Stimulated activated CD8-positive, alpha-beta memory T cell treated with anti-CD3 and anti-CD28 coated beads, Interleukin-7, amount 100 ng/mL, for 48 hours (primary cell): Measurements from ENCODE around the gene KCP.

Experiments used
- DNase-seq, 2 donors: peaks; one replicate each; pipeline ENCODE4 v3.0.0-alpha.2; 2020; ENCODE audit warnings: low read depth in 1 of 2; ENCODE audit errors: extremely low read depth in 1 of 2

KCP gene

DNA sequence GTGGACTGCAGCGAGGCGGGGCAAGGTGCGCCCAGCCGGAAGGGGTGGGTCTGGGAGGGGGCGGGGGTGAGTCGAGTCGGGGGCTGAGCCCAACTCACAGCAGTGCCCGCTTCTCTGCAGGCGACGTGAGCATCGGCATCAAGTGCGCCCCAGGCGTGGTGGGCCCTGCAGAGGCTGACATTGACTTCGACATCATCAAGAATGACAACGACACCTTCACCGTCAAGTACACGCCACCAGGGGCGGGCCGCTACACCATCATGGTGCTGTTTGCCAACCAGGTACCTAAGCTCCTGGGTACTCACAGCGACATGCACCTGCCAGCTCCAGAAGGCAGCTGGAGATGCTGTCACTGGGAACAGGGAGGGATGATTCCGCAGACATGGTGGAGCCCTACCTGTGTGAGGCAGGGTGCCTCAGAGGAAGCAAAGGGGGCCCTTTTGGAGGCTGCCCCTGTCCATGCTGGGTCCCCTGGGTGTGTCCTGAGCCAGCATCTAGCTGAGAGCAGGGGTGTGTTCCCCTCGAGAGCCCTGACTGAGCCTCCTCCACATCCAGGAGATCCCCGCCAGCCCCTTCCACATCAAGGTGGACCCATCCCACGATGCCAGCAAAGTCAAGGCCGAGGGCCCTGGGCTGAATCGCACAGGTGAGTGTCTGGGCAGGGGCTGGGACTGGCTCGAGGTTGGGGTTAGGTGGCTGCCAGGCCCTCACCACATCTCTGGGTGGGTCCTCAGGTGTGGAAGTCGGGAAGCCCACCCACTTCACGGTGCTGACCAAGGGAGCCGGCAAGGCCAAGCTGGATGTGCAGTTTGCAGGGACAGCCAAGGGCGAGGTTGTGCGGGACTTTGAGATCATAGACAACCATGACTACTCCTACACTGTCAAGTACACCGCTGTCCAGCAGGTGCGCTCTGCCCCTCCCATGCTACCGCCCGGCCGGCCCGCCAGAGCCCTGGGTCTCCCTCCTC lies 67.6 kb downstream of the KCP start:
- no peak for DNase-seq

DNA sequence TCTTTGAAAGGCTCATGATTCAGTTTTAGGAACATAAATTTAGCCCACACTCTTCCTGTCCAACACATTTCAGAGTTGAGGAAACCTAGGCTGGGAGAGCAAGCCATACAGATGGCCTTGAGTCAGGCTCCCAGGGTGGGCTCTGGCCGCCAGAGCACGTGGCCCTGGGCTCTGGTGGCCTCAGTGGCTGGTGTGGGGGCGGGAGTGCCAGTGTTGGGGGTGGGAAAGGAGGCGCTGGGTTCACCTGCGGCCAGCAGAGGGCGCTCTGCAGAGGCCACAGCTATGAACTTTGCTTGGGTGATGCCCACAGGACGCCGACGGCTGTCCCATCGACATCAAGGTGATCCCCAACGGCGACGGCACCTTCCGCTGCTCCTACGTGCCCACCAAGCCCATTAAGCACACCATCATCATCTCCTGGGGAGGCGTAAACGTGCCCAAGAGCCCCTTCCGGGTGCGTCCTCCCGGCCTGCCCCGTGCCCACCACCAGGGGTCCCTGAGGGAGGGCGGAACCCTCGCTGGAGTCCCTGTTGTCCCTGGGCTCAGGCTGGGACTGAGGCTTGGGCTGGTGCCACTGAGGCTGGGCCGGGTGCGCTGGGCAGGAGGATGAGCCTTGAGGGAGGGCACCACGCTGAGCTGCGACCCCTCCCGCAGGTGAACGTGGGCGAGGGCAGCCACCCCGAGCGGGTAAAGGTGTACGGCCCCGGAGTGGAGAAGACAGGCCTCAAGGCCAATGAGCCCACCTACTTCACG lies 68.4 kb downstream of the KCP start:
- peak; percentile 31 for DNase-seq

DNA sequence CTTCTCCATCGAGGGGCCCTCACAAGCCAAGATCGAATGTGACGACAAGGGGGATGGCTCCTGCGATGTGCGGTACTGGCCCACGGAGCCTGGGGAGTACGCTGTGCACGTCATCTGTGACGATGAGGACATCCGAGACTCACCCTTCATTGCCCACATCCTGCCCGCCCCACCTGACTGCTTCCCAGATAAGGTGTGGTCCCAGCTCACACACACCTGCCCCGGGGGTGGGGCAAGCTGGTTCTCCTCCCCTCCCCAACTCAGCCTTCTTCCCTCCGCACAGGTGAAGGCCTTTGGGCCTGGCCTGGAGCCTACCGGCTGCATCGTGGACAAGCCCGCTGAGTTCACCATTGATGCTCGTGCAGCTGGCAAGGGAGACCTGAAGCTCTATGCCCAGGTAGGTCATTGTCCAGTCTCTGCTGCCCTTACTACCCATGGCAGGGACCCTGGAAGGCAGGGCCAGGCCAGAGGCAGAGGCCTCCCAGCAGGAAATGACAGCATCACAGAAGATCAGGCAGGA lies 69.3 kb downstream of the KCP start:
- DNase-seq = no peak

DNA sequence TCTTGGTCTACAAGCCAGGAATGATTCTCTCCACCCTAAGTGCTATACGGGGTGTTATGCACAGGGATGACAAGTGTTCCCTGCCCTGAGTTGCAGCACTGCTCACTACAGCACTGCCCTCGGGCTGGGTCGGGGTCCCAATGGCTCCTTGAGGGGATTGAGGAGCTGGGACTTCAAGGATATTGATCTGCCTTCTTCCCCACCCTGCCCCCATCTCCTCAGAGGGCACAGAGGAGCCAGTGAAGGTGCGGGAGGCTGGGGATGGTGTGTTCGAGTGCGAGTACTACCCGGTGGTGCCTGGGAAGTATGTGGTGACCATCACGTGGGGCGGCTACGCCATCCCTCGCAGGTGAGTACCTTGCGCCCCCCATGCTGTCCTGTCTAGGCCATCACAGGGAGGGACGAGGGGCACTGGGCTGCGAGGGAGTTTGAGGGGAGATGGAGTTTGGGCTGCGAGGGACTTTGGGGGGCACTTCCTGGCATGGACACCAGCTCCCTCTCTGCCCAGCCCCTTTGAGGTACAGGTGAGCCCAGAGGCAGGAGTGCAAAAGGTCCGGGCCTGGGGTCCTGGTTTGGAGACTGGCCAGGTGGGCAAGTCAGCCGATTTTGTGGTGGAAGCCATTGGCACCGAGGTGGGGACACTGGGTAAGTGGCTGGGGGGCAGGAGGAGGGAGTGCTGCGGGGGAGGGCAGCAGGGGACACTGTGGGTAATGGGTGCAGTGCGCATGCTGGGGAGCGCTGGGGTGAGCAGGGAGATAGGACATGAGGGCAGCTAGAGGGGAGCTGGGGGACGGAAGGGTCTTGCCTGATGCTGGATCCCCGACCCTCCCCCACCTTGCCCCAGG lies 70.0 kb downstream of the KCP start:
- no peak for DNase-seq

DNA sequence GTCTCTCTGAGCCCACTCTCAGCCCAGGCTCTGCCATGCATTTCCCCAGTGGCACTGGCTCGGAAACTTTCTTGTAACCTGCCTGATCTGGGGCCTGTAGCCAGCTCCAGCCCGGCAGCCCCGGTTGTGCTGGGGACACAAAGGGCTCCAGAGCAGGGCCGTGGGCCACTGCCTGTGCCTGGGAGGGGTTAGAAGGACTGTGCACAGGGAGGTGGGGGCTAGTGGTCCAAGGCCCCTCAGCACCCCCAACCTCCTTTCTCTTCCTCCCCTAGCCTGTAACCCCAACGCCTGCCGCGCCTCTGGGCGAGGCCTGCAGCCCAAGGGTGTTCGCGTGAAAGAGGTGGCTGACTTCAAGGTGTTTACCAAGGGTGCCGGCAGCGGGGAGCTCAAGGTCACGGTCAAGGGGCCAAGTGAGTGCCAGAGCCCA lies 70.7 kb downstream of the KCP start:
- DNase-seq = no peak

DNA sequence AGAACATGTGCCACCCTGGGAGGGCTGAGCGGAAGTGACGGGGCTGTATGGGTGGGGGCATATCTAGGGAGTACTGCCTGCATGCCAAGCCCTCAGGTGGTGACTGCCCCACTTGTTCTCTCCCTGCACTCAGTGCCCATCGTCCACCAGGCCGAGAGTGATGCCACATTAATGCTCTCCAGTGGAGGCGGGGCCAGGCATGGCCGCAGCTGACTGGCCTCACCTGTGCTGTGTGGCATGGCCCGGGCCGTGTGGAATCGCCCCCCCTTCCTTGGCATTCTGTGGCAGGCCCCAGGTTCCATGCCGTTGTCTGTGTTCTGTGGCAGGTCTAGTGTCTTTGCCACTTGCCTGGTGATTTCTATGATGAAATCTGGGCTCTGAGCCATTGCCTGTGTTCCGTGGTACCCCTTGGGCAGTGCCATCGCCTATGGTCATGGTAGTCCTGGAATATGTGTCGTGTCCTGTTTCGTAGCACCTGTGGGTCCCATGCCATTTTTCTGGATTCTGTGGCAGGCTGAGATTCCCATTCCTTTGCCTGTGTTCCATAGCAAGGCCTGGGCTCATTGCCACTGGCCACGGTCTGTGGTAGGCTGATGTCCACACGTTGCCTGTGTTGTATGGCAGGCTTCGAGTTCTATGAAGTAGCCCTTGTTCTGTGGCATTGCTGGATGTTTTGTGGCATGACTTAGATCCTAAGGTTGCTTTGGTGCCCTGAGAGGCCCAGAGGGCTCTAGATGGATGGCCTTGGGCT lies 71.4 kb downstream of the KCP start:
- DNase-seq = no peak

DNA sequence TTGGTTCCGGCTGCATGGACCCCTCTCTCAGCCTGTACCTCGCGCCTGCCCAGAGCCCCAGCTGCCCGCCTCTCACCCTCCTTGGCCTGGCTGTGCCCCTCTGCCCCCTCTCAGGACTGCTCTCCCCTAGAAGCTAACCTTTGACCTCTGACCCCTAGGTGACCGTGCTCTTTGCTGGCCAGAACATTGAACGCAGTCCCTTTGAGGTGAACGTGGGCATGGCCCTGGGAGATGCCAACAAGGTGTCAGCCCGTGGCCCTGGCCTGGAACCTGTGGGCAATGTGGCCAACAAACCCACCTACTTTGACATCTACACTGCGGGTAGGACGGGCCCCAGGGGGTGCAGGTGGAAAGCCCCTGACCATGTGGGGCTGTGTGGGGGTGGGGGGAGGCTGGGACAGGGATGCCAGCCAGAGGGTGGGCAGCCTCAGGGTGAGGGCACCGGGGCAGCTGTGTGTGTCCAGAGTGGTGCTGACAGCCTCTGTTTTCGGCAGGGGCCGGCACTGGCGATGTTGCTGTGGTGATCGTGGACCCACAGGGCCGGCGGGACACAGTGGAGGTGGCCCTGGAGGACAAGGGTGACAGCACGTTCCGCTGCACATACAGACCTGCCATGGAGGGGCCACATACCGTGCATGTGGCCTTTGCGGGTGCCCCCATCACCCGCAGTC lies 72.3 kb downstream of the KCP start:
- DNase-seq = no peak

DNA sequence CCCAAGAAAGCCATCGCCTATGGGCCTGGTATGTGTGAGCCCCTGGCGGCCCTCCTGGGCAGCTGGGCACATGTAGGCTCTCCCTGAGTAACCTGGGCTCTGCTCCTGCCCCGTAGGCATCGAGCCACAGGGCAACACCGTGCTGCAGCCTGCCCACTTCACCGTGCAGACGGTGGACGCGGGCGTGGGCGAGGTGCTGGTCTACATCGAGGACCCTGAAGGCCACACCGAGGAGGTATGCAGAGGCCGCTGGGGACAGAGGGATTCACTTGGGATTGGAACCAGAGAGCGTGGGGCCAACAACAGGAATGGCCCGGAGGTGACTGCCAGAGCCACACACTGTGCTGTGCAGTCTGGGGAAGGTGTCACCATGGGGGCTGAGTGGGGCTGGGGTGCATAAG lies 73.0 kb downstream of the KCP start:
- no peak for DNase-seq

DNA sequence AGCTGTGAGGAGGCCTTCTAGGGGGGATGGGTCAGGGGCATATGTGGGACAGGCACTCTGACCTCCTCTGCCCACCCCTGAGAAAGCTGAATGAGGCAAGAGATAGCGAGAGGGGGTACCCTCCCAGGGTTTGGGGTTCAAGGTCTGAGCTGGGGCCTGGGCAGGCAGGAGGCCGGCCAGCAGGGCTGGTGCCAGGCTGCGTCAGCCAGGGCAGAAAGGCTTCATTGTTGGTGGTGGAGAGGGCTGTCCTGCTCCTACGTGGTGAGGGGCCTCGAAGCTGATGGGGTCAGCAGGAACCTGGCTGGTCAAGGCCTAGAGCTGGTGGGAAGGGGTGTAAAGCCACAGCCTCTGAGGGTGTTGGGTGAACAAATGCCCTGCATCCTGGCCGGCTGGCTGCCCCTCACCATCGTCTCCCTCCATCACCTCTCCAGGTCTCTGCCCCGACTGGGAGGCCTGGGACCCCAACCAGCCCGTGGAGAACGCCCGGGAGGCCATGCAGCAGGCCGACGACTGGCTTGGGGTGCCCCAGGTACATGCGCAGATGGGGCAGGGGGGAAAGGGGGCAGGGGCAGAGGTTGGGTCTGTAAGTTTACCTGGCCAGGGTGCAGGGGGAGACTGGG lies 73.7 kb downstream of the KCP start:
- DNase-seq = no peak

DNA sequence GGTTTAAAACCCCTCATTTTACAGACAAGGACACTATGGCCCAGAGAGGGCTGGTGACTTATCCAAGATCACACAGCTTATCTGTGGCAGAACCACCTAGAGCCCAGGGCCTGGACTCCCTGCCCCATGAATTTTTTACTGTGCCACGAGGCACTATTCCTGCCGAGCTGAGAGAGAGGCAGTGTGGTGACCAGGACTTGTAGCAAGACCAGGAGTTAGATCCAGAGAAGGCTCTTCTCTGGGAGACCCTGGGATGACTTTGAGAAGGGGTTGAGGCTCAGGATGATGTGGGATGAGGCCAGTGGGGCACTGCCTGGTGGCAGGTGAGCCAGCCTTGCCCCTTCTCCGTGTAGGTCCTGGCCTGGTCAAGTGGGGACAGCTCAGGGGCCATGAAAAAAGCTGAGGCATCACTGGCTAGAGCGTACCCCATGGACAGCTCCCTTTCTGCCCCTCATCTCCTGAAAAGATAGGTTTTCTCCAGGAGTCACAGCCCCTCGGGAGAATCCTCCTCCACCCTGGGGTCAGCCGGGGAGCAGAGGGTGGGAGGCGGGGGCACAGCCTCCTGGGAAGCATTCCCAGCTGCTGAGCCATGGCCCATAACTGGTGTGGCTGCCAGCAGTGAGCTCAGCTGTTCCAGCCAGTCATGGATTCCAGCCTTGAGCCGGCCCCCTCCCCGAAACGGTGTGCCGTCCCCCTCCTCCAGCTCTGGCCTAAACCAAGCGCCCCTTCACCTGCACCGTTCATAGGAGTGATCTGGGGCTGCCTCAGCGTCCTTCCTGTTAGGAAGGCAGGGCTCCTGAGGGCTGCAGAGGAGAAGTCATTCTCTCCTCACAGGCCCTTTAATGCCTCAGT lies 74.5 kb downstream of the KCP start:
- no peak for DNase-seq

DNA sequence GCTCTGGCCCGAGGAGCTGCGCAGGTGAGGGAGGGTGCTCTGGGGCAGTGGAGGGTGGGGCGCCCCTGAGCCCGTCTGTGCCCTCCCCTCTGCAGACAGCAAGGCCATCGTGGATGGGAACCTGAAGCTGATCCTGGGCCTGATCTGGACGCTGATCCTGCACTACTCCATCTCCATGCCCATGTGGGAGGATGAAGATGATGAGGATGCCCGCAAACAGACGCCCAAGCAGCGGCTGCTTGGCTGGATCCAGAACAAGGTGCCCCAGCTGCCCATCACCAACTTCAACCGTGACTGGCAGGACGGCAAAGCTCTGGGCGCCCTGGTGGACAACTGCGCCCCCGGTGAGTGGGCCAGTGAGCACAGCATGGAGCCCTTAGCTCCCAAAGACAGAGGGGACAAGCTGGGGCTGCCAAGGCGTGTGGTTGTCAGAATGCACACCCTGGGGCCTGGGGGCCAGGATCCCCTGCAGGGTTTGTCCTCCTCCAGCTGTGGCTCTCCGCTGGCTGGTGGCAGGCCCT lies 75.2 kb downstream of the KCP start:
- DNase-seq = no peak

DNA sequence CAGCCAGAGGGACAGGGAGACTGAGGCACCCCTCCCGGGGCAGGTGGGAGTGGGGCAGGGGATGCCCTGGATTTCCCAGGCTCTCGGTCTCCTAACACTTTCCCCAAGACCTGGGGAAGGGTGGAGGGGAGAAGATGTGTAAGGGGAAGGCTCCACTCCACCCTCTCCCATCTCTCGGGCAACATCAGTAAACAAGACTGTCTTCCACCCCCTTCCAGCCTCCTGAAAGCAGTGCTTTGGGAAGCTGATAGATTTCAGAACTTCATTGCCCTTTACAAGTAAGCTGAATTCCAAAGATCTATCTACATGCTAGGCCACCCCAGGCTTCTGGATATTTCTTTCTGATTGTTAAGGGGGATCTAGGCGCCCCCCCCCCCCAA lies 76.6 kb downstream of the KCP start:
- no peak for DNase-seq

DNA sequence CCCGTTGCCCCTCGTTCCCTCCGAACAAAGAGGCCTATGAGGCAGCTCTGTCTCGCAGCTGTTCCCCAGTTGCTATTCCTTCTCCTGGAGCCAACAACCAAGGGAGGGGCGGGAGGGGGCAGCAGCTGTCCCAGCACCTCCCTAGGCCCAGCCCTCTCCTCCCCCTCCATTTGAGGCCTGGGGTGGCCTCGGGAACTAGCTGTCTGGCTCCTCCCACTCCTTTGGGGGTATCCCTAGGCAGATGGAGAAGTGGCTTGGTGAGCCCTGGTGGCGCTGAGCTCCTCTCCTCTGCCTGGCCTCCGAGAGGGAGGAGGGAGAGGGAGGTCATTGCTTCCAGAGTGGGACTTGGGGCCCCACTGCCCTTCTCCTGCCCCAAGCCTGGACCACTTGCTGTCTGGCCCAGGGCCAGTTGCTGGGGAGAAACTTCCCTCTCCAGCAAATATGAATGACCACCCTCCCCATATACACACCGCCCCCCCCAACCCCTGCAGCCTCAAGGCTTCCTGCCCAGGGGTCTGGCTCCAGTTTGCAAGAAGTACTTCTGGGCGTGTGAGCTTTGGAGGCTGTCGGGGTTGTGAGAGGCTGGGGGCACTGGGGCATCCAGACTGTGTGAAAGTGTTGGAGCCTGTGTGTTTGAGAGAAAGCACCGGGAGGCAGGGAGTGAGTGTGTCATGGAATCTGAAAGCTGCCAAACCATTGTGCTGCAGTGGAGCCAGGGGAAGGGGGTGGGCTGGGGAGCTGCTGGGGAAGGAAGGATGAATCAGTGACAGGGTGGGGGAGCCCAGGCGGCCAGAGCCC lies 77.2 kb downstream of the KCP start:
- DNase-seq = no peak

DNA sequence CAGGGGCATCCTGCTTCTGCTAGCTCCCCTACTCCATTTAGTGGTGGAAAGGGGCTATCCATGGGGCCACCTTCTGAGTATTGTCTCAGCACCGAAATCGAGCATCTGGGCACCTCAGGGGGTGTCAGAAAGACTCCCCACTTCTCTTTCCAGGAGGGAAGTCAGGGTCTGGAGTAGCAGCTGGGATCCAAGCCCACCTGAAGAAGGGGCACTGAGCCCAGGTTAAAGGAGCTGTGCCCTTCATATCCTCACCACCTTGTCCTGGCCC lies 77.7 kb downstream of the KCP start:
- no peak for DNase-seq

DNA sequence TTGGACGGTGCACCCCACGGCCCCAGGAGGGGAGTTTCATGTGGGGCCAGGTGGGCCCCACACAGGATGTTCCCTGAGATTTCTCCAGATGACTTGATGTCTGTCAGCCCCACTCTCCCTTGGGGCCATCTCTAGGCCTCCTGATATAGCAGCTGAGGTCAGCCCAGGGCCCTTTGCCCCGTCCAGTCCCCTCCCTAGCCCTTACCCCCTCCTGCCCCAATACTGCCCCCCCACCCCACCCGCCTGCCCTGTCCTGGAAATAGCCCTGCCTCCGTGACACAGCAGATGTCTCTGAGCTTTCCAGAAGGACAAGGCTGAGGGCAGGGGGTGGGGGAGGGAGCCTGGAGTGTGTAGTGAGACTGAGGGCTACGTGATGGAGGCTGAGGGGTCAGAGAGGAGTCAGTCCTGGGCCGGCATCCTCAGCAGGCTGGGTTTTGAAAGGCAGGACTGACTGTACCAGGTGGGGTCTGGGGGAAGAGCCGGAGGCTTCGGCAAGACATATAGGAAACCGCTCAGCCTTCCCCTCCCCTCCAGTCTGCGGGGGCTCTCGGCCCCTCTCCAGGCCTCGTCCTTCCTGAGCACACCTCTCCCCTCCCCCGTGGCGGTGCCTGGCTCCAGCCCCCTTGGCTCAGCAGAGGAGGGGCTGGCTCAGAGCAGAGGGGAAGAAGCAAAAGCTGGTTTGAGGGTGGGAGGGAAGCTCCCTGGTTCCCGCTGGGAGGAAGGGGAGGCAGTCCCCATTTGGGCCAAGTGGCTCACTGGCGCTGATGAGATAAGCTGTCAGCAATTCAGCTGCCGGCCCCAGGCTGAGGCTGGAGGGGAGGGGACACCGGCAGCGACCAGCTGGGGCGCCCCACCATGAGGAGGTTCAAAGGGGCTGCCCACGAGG lies 78.3 kb downstream of the KCP start:
- DNase-seq = no peak

DNA sequence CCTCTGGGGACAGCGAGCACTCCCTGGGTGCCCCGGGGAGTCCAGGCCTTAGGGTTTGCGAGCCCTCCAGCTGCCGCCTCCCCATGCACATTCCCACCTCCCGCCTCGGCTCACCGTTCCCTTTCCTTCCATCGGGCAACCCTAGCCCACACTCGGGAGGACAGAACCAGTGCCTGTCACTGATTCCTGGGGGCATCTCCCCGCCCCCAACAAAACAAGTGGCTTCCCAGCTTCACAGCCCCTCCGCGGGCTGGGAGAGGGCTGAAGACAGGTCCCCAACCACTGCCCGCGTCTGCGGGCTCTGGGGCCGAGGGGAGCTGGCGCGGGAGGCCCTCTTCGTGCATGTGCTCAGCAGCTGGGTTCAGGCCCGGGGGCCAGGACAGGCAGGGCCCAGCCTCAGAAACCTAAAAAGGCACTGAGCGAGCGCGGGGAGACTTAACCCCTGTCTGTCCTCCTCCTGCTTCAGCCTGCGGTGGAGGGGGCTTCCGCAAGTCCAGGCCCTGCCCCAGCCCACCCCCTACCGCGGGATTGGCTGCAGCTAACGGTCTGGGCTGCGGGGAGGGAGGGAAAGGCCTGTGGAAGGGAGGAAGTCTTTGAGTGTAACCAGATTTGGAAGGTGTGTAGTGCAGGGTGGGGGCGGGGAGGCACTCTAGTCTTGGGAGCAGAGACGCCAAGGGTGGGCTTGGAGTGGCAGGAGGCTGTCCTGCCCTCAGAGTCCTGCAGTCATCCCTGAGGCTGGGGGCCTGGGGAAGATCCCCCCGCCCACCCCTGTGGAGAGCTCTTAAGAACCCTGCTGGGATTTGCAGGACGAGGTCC lies 79.1 kb downstream of the KCP start:
- no peak for DNase-seq
